PC-3 (cell line): Measurements from ENCODE around the gene AUTS2. TPM values are rescaled to one million over a fixed set of nuclear protein-coding genes. Genes with fewer than 3 reads are reported as not detected.

Experiments used
- ATAC-seq: fragments of 200-7000 bp; cut with Tn5 transposase; 2 replicates; pipeline ENCODE4 v1.9.1; 2020; ENCODE audit warnings: mild to moderate bottlenecking, moderate library complexity
- BruUV-seq: library from RNA; stranded (reverse); fragments of 400-500 nt; replicated peaks from 2 replicates; lab custom pipeline; 2021; lab: Mats Ljungman, UMichigan
- CTCF ChIA-PET: fragments of 300-600 bp; sonication (Branson Sonifier 250); formaldehyde crosslinking; loops from one replicate; lab custom pipeline; 2022; ENCODE audit warnings: antibody characterized with exemption; lab: Charles Lee
- POLR2A ChIA-PET: fragments of 300-600 bp; sonication (Branson Sonifier 250); formaldehyde crosslinking; loops from one replicate; lab custom pipeline; 2022; ENCODE audit warnings: antibody characterized with exemption; ENCODE audit not compliant: unreplicated experiment; lab: Charles Lee
- DNase-seq: peaks from one replicate; pipeline ENCODE4 v3.0.0-alpha.2; 2015
- H2AFZ ChIP-seq: fragments of 300-600 bp; sonication (generic); 2 replicates; pipeline ENCODE4 v1.6.0; 2016; ENCODE audit warnings: antibody characterized with exemption, low read length
- H3F3A ChIP-seq: fragments of 300-600 bp; sonication (generic); one replicate; pipeline ENCODE4 v1.6.0; 2017; ENCODE audit warnings: antibody characterized with exemption, low read length, control low read depth, mild to moderate bottlenecking; ENCODE audit not compliant: unreplicated experiment
- H3K27ac ChIP-seq: fragments of 300-600 bp; sonication (generic); 2 replicates; pipeline ENCODE4 v1.5.1; 2016; ENCODE audit warnings: mild to moderate bottlenecking, low read length
- H3K27me3 ChIP-seq: fragments of 300-600 bp; sonication (generic); 2 replicates; pipeline ENCODE4 v1.6.1; 2016; ENCODE audit warnings: low read length, mixed read lengths
- H3K36me3 ChIP-seq: fragments of 300-600 bp; sonication (generic); 2 replicates; pipeline ENCODE4 v1.6.1; 2016; ENCODE audit warnings: low read depth, mixed run types, low read length, mixed read lengths
- H3K4me1 ChIP-seq: fragments of 300-600 bp; sonication (generic); 2 replicates; pipeline ENCODE4 v1.5.1; 2016; ENCODE audit warnings: low read length; ENCODE audit not compliant: insufficient read depth
- H3K4me2 ChIP-seq: fragments of 300-600 bp; sonication (generic); 2 replicates; pipeline ENCODE4 v1.6.0; 2016; ENCODE audit warnings: low read length
- H3K4me3 ChIP-seq: fragments of 300-600 bp; sonication (generic); 2 replicates; pipeline ENCODE4 v1.5.1; 2016; ENCODE audit warnings: mild to moderate bottlenecking, low read length, mixed read lengths
- H3K79me2 ChIP-seq: fragments of 300-600 bp; sonication (generic); 2 replicates; pipeline ENCODE4 v1.6.1; 2017; ENCODE audit warnings: low read length, mixed read lengths
- H3K9ac ChIP-seq: fragments of 300-600 bp; sonication (generic); 2 replicates; pipeline ENCODE4 v1.6.0; 2016; ENCODE audit warnings: mild to moderate bottlenecking, low read length
- H3K9me2 ChIP-seq: fragments of 300-600 bp; sonication (generic); replicated peaks from 2 replicates; pipeline ENCODE4 v1.6.1; 2016; ENCODE audit warnings: mixed run types, low read length, mixed read lengths
- H3K9me3 ChIP-seq: fragments of 300-600 bp; sonication (generic); 2 replicates; pipeline ENCODE4 v1.6.1; 2016; ENCODE audit warnings: low read length, mixed read lengths
- H4K20me1 ChIP-seq: fragments of 300-600 bp; sonication (generic); 2 replicates; pipeline ENCODE4 v1.6.1; 2016; ENCODE audit warnings: low read length, mixed read lengths
- CTCF ChIP-seq: fragments of 300-600 bp; sonication (generic); conservative IDR thresholded peaks from 2 replicates; pipeline ENCODE4 v1.5.1; 2017; ENCODE audit warnings: antibody characterized with exemption, low read depth, mild to moderate bottlenecking, low read length
- EZH2 ChIP-seq: fragments of 300-600 bp; sonication (generic); IDR thresholded peaks from one replicate; pipeline ENCODE4 v1.6.1; 2017; ENCODE audit warnings: antibody characterized with exemption, mild to moderate bottlenecking, low read length; ENCODE audit not compliant: unreplicated experiment
- EZH2phosphoT487 ChIP-seq: fragments of 300-600 bp; sonication (generic); IDR thresholded peaks from 2 replicates; pipeline ENCODE4 v1.6.1; 2018; ENCODE audit warnings: mild to moderate bottlenecking, antibody characterized with exemption, low read length, borderline replicate concordance
- intact Hi-C: fragments of 100-400 bp; cut with micrococcal nuclease; formaldehyde crosslinking; loops from 2 replicates; pipeline ENCODE4 v1.9.0; 2023
- total RNA-seq: library from RNA; depleted of rRNA; stranded (reverse); fragments of >200 nt; gene quantifications from 2 replicates; pipeline ENCODE4 v1.2.3, GENCODE V29; 2014

Gene AUTS2
- total RNA-seq, 1 experiment from 2014 or later, result not detected

GRCh38 chr7:69864274-69864673, 266.0 kb downstream of the AUTS2 start:
- Histone ChIP-seq H3F3A (no peaks in the 10 kb centered on the region), H3K27ac (no peak overlapping the region), H3K9me3 (no peaks in the 10 kb centered on the region), H3K79me2 (no peaks in the 10 kb centered on the region), H3K9me2 (no peaks in the 10 kb centered on the region), H3K36me3 (no peaks in the 10 kb centered on the region), H3K9ac (no peak overlapping the region), H3K27me3 (no peaks in the 10 kb centered on the region), H2AFZ (no peak overlapping the region), H3K4me2 (no peak overlapping the region), H3K4me1 (no peaks in the 10 kb centered on the region), H3K4me3 (no peak overlapping the region), H4K20me1 (no peaks in the 10 kb centered on the region)
- intact Hi-C loops, result no loop called here
- TF ChIP-seq EZH2phosphoT487, result no peak
- no peak for TF ChIP-seq EZH2
- TF ChIP-seq CTCF, result no peak
- no TSS peak for BruUV-seq
- no peak for DNase-seq
- POLR2A ChIA-PET, result no interaction called here
- CTCF ChIA-PET, result no interaction called here
- ATAC-seq, result no peak

- no peak overlapping the region for H2AFZ ChIP-seq
Observed at GRCh38 chr7:69864822-69865221, 266.5 kb downstream of the AUTS2 start.

GRCh38 chr7:69868921-69869320, 270.6 kb downstream of the AUTS2 start:
- no peak overlapping the region for H3K27ac ChIP-seq
- no TSS peak for BruUV-seq
- no peaks in the 10 kb centered on the region for H3K27me3 ChIP-seq
- H3F3A ChIP-seq, result no peaks in the 10 kb centered on the region
- H3K9me2 ChIP-seq, result no peaks in the 10 kb centered on the region
- no peak overlapping the region for H2AFZ ChIP-seq
- no peaks in the 10 kb centered on the region for H3K79me2 ChIP-seq
- H3K4me2 ChIP-seq, result no peak overlapping the region
- H3K36me3 ChIP-seq, result no peaks in the 10 kb centered on the region
- no peak overlapping the region for H3K9ac ChIP-seq
- CTCF ChIA-PET, result no interaction called here
- H4K20me1 ChIP-seq, result no peaks in the 10 kb centered on the region
- ATAC-seq, result no peak
- intact Hi-C loops, result no loop called here
- no peak for TF ChIP-seq EZH2
- no peak for TF ChIP-seq EZH2phosphoT487
- TF ChIP-seq CTCF, result no peak
- no peaks in the 10 kb centered on the region for H3K9me3 ChIP-seq
- POLR2A ChIA-PET, result no interaction called here
- no peak for DNase-seq
- no peak overlapping the region for H3K4me3 ChIP-seq
- no peaks in the 10 kb centered on the region for H3K4me1 ChIP-seq

More at GRCh38 chr7:69864822-69865221, 266.5 kb downstream of the AUTS2 start:
- no peak overlapping the region for H3K4me3 ChIP-seq
- DNase-seq, result no peak
- H3K9me3 ChIP-seq, result no peaks in the 10 kb centered on the region
- no TSS peak for BruUV-seq
- H3K36me3 ChIP-seq, result no peaks in the 10 kb centered on the region
- intact Hi-C loops, result no loop called here
- H3K9me2 ChIP-seq, result no peaks in the 10 kb centered on the region
- no peak overlapping the region for H3K27ac ChIP-seq
- TF ChIP-seq EZH2 (no peak), EZH2phosphoT487 (no peak), CTCF (no peak)
- H3F3A ChIP-seq, result no peaks in the 10 kb centered on the region
- POLR2A ChIA-PET, result no interaction called here
- ATAC-seq, result no peak
- H3K4me1 ChIP-seq, result no peaks in the 10 kb centered on the region
- H4K20me1 ChIP-seq, result no peaks in the 10 kb centered on the region
- no peak overlapping the region for H3K9ac ChIP-seq
- H3K79me2 ChIP-seq, result no peaks in the 10 kb centered on the region
- H3K4me2 ChIP-seq, result no peak overlapping the region
- CTCF ChIA-PET, result no interaction called here
- no peaks in the 10 kb centered on the region for H3K27me3 ChIP-seq
